HepG2 (cell line): ENCODE data around the gene CCDC154. TPM values are rescaled to one million over a fixed set of nuclear protein-coding genes. Genes with fewer than 3 reads are reported as not detected.

ENCODE experiments used
- ATAC-seq: fragments of 200-7000 bp; cut with Tn5 transposase; 3 replicates; pipeline ENCODE4 v1.9.1; 2020; ENCODE audit warnings: mild to moderate bottlenecking, moderate library complexity
- BruUV-seq: library from RNA; stranded (reverse); fragments of 400-500 nt; replicated peaks from 2 replicates; lab custom pipeline; 2021; lab: Mats Ljungman, UMichigan
- CTCF ChIA-PET: fragments of 300-600 bp; formaldehyde crosslinking; extraction: SDS; loops from one replicate; lab custom pipeline; 2021; ENCODE audit warnings: low total read pairs, inconsistent platforms, low intra/inter-chr PET ratio; lab: Yijun Ruan, JAX
- POLR2A ChIA-PET: fragments of 350-600 bp; sonication (Branson Sonifier 250); formaldehyde crosslinking; loops from one replicate; lab custom pipeline; 2020; ENCODE audit warnings: antibody characterized with exemption, inconsistent platforms; lab: Yijun Ruan, JAX
- DNase-seq: peaks from one replicate; pipeline ENCODE4 v3.0.0-alpha.2; 2015; ENCODE audit warnings: low spot score
- FAIRE-seq: peaks from 3 replicates; lab custom pipeline; 2011; peaks lifted over from hg19 to GRCh38; lab: Jason Lieb, UNC
- H2AFZ ChIP-seq: one replicate; pipeline ENCODE4 v1.6.1; 2011; ENCODE audit warnings: low read length, inconsistent platforms
- H3K27ac ChIP-seq: fragments of 300-600 bp; 3 replicates; pipeline ENCODE4 v1.8.0; 2011; ENCODE audit warnings: mixed run types, mild to moderate bottlenecking, mixed read lengths, low read length, inconsistent platforms; ENCODE audit not compliant: insufficient read depth; ENCODE audit errors: extremely low read length
- H3K27me3 ChIP-seq, 2 experiments: fragments of 200-600 bp in 1 of 2; 2 replicates in 1 of 2; 3 replicates in 1 of 2; pipeline versions ENCODE4 v1.6.0 to v1.8.0; 2011; ENCODE audit warnings: low read length in 2 of 2, mild to moderate bottlenecking in 2 of 2, moderate library complexity in 2 of 2, inconsistent platforms in 1 of 2; ENCODE audit not compliant: insufficient read depth in 2 of 2, control insufficient read depth in 1 of 2
- H3K36me3 ChIP-seq, 2 experiments: fragments of 200-600 bp in 1 of 2; replicated peaks in 1 of 2; 2 replicates in 1 of 2; 3 replicates in 1 of 2; pipeline versions ENCODE4 v1.5.1 to v1.8.0; 2011; ENCODE audit warnings: low read length in 2 of 2, inconsistent platforms in 1 of 2; ENCODE audit not compliant: insufficient read depth in 2 of 2, control insufficient read depth in 1 of 2
- H3K4me1 ChIP-seq: 2 replicates; pipeline ENCODE4 v1.5.1; 2012; ENCODE audit warnings: low read length, inconsistent platforms; ENCODE audit not compliant: insufficient read depth
- H3K4me2 ChIP-seq: 2 replicates; pipeline ENCODE4 v1.6.0; 2011; ENCODE audit warnings: low read depth, low read length, inconsistent platforms
- H3K4me3 ChIP-seq, 3 experiments: fragments of 200-600 bp in 1 of 3; sonication (generic), shearing (Covaris generic) in 1 of 3; replicated peaks in 1 of 3; 2 replicates each; pipeline ENCODE4 v1.5.1; 2011 to 2016; ENCODE audit warnings: low read length in 3 of 3, inconsistent platforms in 2 of 3, low read depth in 2 of 3, mild to moderate bottlenecking in 2 of 3, control low read depth in 1 of 3, mixed read lengths in 1 of 3; ENCODE audit not compliant: insufficient read depth in 1 of 3
- H3K79me2 ChIP-seq: one replicate; pipeline ENCODE4 v1.6.1; 2011; ENCODE audit warnings: low read length, inconsistent platforms; ENCODE audit not compliant: insufficient read depth
- H3K9ac ChIP-seq: 2 replicates; pipeline ENCODE4 v1.6.0; 2011; ENCODE audit warnings: mild to moderate bottlenecking, low read depth, low read length, inconsistent platforms; ENCODE audit not compliant: insufficient read depth
- H3K9me3 ChIP-seq: 2 replicates; pipeline ENCODE4 v1.5.1; 2012; ENCODE audit warnings: mild to moderate bottlenecking, low read length
- H4K20me1 ChIP-seq: 2 replicates; pipeline ENCODE4 v1.6.0; 2011; ENCODE audit warnings: inconsistent platforms, mild to moderate bottlenecking, low read length, moderate library complexity; ENCODE audit not compliant: insufficient read depth
- HNF1A ChIP-seq, 2 experiments: sonication (generic) in 1 of 2; formaldehyde crosslinking in 1 of 2; IDR thresholded peaks; 2 replicates each; pipeline versions ENCODE4 v1.4.0 to v1.6.1; 2016 to 2020; ENCODE audit warnings: borderline replicate concordance in 1 of 2, low read depth in 1 of 2, mild to moderate bottlenecking in 1 of 2, missing genetic modification reagents in 1 of 2
- HNF1B ChIP-seq: sonication (generic); formaldehyde crosslinking; IDR thresholded peaks from 2 replicates; pipeline ENCODE4 v1.5.1; 2020; ENCODE audit warnings: mild to moderate bottlenecking, moderate library complexity, missing genetic modification reagents
- PITX1 ChIP-seq: sonication (generic); formaldehyde crosslinking; IDR thresholded peaks from 2 replicates; pipeline ENCODE4 v1.5.1; 2020; ENCODE audit warnings: mild to moderate bottlenecking, missing genetic modification reagents
- XBP1 ChIP-seq: sonication (generic); formaldehyde crosslinking; IDR thresholded peaks from 2 replicates; pipeline ENCODE4 v1.5.0; 2020; ENCODE audit warnings: missing genetic modification reagents
- ZGPAT ChIP-seq: IDR thresholded peaks from 2 replicates; pipeline ENCODE4 v1.6.1; 2016; ENCODE audit warnings: mild to moderate bottlenecking
- ZNF652 ChIP-seq: IDR thresholded peaks from 2 replicates; pipeline ENCODE4 v1.6.1; 2016; ENCODE audit warnings: low read depth, borderline replicate concordance
- WGBS: methylation state at CpG from one replicate; pipeline ENCODE4 v1.1.6; 2017; ENCODE audit warnings: low lambda C conversion rate; 5-methylcytosine and 5-hydroxymethylcytosine counted together
- in situ Hi-C: cut with HindIII; loops from 2 replicates; pipeline ENCODE4 v1.10.0; 2017; ENCODE audit warnings: low pct_unique_long_range_greater_than_20kb; ENCODE audit not compliant: extremely low pct_ligation_motif_present
- intact Hi-C: fragments of 100-400 bp; cut with micrococcal nuclease; formaldehyde crosslinking; loops from one replicate; pipeline ENCODE4 v1.10.0; 2022; ENCODE audit not compliant: unreplicated experiment
- polyA plus RNA-seq, 8 experiments: library from polyadenylated mRNA; depleted of rRNA in 3 of 8; stranded (reverse) in 7 of 8; unstranded in 1 of 8; fragments of >200 nt; fragmentation: Illumina TruSeq in 4 of 8; extraction: Trizol in 4 of 8; gene quantifications; 2 replicates each; pipeline versions ENCODE4 v1.2.1 to v1.2.3, GENCODE V29; 2011 to 2016; ENCODE audit warnings: low read depth in 4 of 8, missing spikeins in 1 of 8, mixed read lengths in 1 of 8; ENCODE audit not compliant: insufficient read depth in 1 of 8
- total RNA-seq, 5 experiments: library from RNA; depleted of rRNA; stranded (reverse); fragments of >200 nt; fragmentation: Illumina TruSeq; extraction: Trizol; gene quantifications; 2 replicates each; pipeline ENCODE4 v1.2.3, GENCODE V29; 2016; ENCODE audit warnings: low read depth in 1 of 5

Gene CCDC154
- total and polyA plus RNA-seq, 2 of the 13 experiments (the other 11 are each of a cell fraction or from before 2014, with no cell fraction given): 0.92 to 1.5 TPM

- Histone ChIP-seq H3K9me3 (no peaks in the 10 kb centered on the region), H3K27ac (no peak overlapping the region), H3K4me2 (peak overlapping the region; percentile 62), H3K79me2 (peaks cover 31% of the 10 kb centered on the region), H3K9ac (no peak overlapping the region), H3K4me3 (no peak overlapping the region), H3K4me1 (peaks cover 52% of the 10 kb centered on the region), H3K36me3 (no peaks in the 10 kb centered on the region), H2AFZ (no peak overlapping the region), H4K20me1 (no peaks in the 10 kb centered on the region)
- ATAC-seq: no peak
- CTCF ChIA-PET: no interaction called here
- no peak for FAIRE-seq
- 39% methylated on average over 3 of the region's 3 CpGs for WGBS
- POLR2A ChIA-PET: no interaction called here
- in situ Hi-C loops: no loop called here
- peak; percentile 66; the same call in 1 of the 2 replicates for TF ChIP-seq ZNF652
- no peak for TF ChIP-seq HNF1B (CRISPR knock-in tag)
- TF ChIP-seq, all 625 proteins: peak for 1
- DNase-seq: no peak
- BruUV-seq: no TSS peak
- intact Hi-C loops: no loop called here
- H3K27me3 ChIP-seq: no peaks in the 10 kb centered on the region; a peak in 1 of 5 replicates
Measured at GRCh38 chr16:1472974-1473373, 28.6 kb upstream of the CCDC154 start.

GRCh38 chr16:1471569-1472194, 27.3 kb upstream of the CCDC154 start:
- peaks cover 39% of the 10 kb centered on the region for H3K79me2 ChIP-seq
- intact Hi-C loops: no loop called here
- peaks cover 52% of the 10 kb centered on the region for H3K4me1 ChIP-seq
- CTCF ChIA-PET: no interaction called here
- in situ Hi-C loops: no loop called here
- no peak overlapping the region for H3K4me2 ChIP-seq
- H3K27ac ChIP-seq: no peak overlapping the region
- ATAC-seq (no peak), FAIRE-seq (no peak), DNase-seq (no peak)
- TSS peak; percentile 37 for BruUV-seq
- WGBS: 95% methylated on average over 10 of the region's 26 CpGs
- H4K20me1 ChIP-seq: no peaks in the 10 kb centered on the region
- no peak overlapping the region for H3K4me3 ChIP-seq
- H2AFZ ChIP-seq: no peak overlapping the region
- H3K27me3 ChIP-seq: no peaks in the 10 kb centered on the region; a peak in 1 of 5 replicates
- H3K36me3 ChIP-seq: no peaks in the 10 kb centered on the region
- no peak overlapping the region for H3K9ac ChIP-seq
- POLR2A ChIA-PET: no interaction called here
- no peaks in the 10 kb centered on the region for H3K9me3 ChIP-seq
- TF ChIP-seq PITX1 (CRISPR knock-in tag): no peak
- no peak for TF ChIP-seq ZGPAT (CRISPR knock-in tag)
- TF ChIP-seq HNF1A (IDR thresholded peaks at IDR 0.05; ENCODE audit: low read depth): no peak
- TF ChIP-seq HNF1A (CRISPR knock-in tag; IDR thresholded peaks at IDR 0.05; ENCODE audit: borderline replicate concordance): no peak
- TF ChIP-seq XBP1 (CRISPR knock-in tag): no peak
